DOHH2 (cell line): ENCODE data around the gene BTBD17.

Experiments
- H3F3A ChIP-seq: fragments of 200-600 bp; sonication (generic), shearing (Covaris generic); 2 replicates; pipeline ENCODE4 v1.6.0; 2016; ENCODE audit warnings: antibody characterized with exemption, mild to moderate bottlenecking; ENCODE audit not compliant: control insufficient read depth, insufficient read depth
- H3K27ac ChIP-seq: fragments of 200-600 bp; sonication (generic); 2 replicates; pipeline ENCODE4 v1.5.1; 2014; ENCODE audit warnings: low read depth, mild to moderate bottlenecking, low read length, moderate library complexity
- H3K27me3 ChIP-seq: fragments of 200-600 bp; sonication (generic); 2 replicates; pipeline ENCODE4 v1.6.1; 2014; ENCODE audit warnings: mild to moderate bottlenecking, low read length, mixed read lengths; ENCODE audit not compliant: control insufficient read depth
- H3K36me3 ChIP-seq: fragments of 200-600 bp; sonication (generic); 2 replicates; pipeline ENCODE4 v1.6.1; 2014; ENCODE audit warnings: mild to moderate bottlenecking, low read length, moderate library complexity, mixed read lengths; ENCODE audit not compliant: control insufficient read depth
- H3K4me1 ChIP-seq: fragments of 200-600 bp; sonication (generic); 2 replicates; pipeline ENCODE4 v1.6.1; 2014; ENCODE audit warnings: mild to moderate bottlenecking, low read length, mixed read lengths; ENCODE audit not compliant: control insufficient read depth
- H3K4me2 ChIP-seq: fragments of 200-600 bp; sonication (generic); 2 replicates; pipeline ENCODE4 v1.6.0; 2014; ENCODE audit warnings: mild to moderate bottlenecking, low read length, moderate library complexity
- H3K4me3 ChIP-seq: fragments of 200-600 bp; sonication (generic); 2 replicates; pipeline ENCODE4 v1.5.1; 2014; ENCODE audit warnings: mild to moderate bottlenecking, low read length, mixed read lengths
- H3K79me2 ChIP-seq: fragments of 200-600 bp; sonication (generic); 2 replicates; pipeline ENCODE4 v1.6.1; 2014; ENCODE audit warnings: mild to moderate bottlenecking, low read length, mixed read lengths; ENCODE audit not compliant: control insufficient read depth
- H3K9me2 ChIP-seq: fragments of 200-600 bp; sonication (generic); replicated peaks from 2 replicates; pipeline ENCODE4 v1.6.1; 2014; ENCODE audit warnings: mild to moderate bottlenecking, low read length, mixed read lengths; ENCODE audit not compliant: control insufficient read depth
- H3K9me3 ChIP-seq: fragments of 200-600 bp; sonication (generic); 2 replicates; pipeline ENCODE4 v1.6.1; 2014; ENCODE audit warnings: antibody characterized with exemption, low read length, mixed read lengths; ENCODE audit not compliant: control insufficient read depth, insufficient read depth
- H4K20me1 ChIP-seq: fragments of 200-600 bp; sonication (generic); 2 replicates; pipeline ENCODE4 v1.6.0; 2014; ENCODE audit warnings: low read depth, mild to moderate bottlenecking, antibody characterized with exemption, low read length, moderate library complexity; ENCODE audit not compliant: control insufficient read depth, insufficient read depth
- CTCF ChIP-seq: fragments of 200-600 bp; sonication (generic); IDR thresholded peaks from one replicate; pipeline ENCODE4 v1.5.1; 2014; ENCODE audit warnings: antibody characterized with exemption, mild to moderate bottlenecking, low read depth, low read length; ENCODE audit not compliant: poor library complexity, severe bottlenecking
- EZH2phosphoT487 ChIP-seq: fragments of 200-600 bp; sonication (generic); IDR thresholded peaks from 2 replicates; pipeline ENCODE4 v1.6.1; 2017; ENCODE audit warnings: borderline replicate concordance, mild to moderate bottlenecking, antibody characterized with exemption, low read length, moderate library complexity, mixed read lengths

Gene BTBD17

DNA sequence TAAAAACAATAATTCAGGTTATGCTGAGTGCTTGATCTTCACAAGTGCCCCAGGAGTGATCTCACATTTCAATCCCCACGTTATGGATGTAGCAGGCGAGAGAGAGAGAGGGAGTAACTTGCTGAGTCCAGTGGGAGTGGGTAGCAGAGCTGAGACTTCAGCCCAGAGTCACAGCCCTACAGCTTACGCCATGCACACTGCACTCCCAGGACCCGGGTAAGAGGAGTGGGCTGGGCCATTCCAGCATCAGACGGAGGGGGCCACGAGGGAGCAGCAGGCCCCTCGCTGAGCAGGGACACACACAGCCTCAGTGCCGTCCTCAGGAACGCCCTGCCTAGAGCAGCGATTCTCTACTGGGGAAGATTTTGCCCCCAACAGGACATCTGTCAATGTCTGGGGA lies 45.4 kb downstream of the BTBD17 start:
- no peaks in the 10 kb centered on the region for H3F3A ChIP-seq
- H3K4me2 ChIP-seq, result no peak overlapping the region
- no peaks in the 10 kb centered on the region for H3K27me3 ChIP-seq
- no peaks in the 10 kb centered on the region for H3K9me3 ChIP-seq
- H3K79me2 ChIP-seq, result no peaks in the 10 kb centered on the region
- H3K4me3 ChIP-seq, result no peak overlapping the region
- no peak for TF ChIP-seq CTCF
- TF ChIP-seq EZH2phosphoT487, result no peak
- no peaks in the 10 kb centered on the region for H3K36me3 ChIP-seq
- H3K27ac ChIP-seq, result no peak overlapping the region
- H3K4me1 ChIP-seq, result no peaks in the 10 kb centered on the region
- H4K20me1 ChIP-seq, result no peaks in the 10 kb centered on the region
- no peaks in the 10 kb centered on the region for H3K9me2 ChIP-seq

GRCh38 chr17:74314877-74315276 lies 46.8 kb downstream of the BTBD17 start:
- Histone ChIP-seq H3K36me3 (no peaks in the 10 kb centered on the region), H3K9me2 (no peaks in the 10 kb centered on the region), H3K27ac (no peak overlapping the region), H3F3A (no peaks in the 10 kb centered on the region), H3K4me1 (no peaks in the 10 kb centered on the region), H3K4me2 (no peak overlapping the region), H3K4me3 (no peak overlapping the region), H3K27me3 (no peaks in the 10 kb centered on the region), H3K79me2 (no peaks in the 10 kb centered on the region), H4K20me1 (no peaks in the 10 kb centered on the region), H3K9me3 (no peaks in the 10 kb centered on the region)
- TF ChIP-seq EZH2phosphoT487 (no peak), CTCF (no peak)

DNA sequence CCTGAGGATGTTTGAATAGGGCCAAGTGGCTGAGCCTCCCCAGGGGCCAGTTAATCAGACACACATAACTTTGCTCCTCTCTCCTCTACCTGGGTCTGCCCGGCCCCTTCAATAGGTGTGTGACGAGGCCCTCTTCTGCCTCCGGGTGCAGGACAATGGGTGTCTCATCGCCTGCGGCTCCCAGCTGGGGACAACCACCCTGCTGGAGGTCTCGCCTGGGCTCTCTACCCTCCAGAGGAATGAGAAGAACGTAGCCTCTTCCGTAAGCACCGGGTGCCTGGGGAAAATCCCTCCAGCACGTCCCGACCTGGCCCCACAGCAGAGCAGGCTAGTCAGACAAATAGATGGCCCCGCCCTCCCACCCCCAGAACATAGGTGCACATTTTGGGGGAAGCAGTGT lies 51.8 kb downstream of the BTBD17 start:
- H4K20me1 ChIP-seq, result no peaks in the 10 kb centered on the region
- no peaks in the 10 kb centered on the region for H3F3A ChIP-seq
- no peak overlapping the region for H3K4me2 ChIP-seq
- H3K79me2 ChIP-seq, result no peaks in the 10 kb centered on the region
- H3K36me3 ChIP-seq, result no peaks in the 10 kb centered on the region
- no peaks in the 10 kb centered on the region for H3K4me1 ChIP-seq
- H3K4me3 ChIP-seq, result no peak overlapping the region
- no peaks in the 10 kb centered on the region for H3K9me2 ChIP-seq
- TF ChIP-seq CTCF (no peak), EZH2phosphoT487 (no peak)
- no peak overlapping the region for H3K27ac ChIP-seq
- H3K27me3 ChIP-seq, result no peaks in the 10 kb centered on the region
- no peaks in the 10 kb centered on the region for H3K9me3 ChIP-seq
